ENCODE results near the gene ZNF536.
"Not testable (repeated sequence)": the region's sequence is repeated elsewhere in the genome, so short reads cannot be mapped to it uniquely, and the experiment has no call there.

The ZNF536 gene

DNA sequence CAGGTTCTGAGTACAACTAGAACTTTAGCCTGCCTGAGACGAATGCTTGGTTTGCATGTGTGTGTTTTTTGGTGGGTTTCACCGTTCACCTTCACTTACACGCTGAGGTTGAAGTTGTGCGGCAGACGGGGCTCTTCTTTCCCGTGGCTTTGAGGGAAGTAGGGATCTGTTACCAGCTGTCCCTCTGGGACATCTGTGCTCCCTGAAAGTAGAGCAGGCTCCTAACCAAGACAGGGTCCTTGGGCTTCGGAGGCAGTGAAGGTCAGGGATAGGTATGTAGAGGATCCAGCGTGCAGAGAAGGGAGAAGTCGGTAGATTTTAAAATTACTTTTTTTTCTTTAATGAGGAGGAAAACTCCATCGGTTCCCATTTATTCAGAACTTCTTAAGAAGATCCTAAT lies 48.7 kb downstream of the ZNF536 start:
- no peak for DNase-seq

DNA sequence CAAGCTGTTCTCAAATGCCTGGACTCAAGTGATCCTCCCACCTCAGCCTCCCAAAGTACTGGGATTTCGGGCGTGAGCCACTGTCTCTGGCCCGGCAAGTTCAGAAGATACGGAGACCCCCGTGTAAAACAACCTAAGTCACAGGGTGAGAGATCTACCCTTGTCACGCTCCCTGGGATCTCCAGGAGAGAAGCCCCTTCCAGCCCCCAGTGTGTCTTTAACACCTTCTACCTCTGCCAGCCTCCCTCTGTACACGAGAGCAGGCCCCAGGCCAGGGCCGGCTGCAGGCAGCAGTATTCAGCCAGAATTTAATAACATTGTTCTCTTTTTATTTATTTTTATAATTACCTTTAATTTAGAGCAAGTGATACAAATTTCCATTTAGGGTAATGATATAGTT lies 49.4 kb downstream of the ZNF536 start:
- no peak for DNase-seq

DNA sequence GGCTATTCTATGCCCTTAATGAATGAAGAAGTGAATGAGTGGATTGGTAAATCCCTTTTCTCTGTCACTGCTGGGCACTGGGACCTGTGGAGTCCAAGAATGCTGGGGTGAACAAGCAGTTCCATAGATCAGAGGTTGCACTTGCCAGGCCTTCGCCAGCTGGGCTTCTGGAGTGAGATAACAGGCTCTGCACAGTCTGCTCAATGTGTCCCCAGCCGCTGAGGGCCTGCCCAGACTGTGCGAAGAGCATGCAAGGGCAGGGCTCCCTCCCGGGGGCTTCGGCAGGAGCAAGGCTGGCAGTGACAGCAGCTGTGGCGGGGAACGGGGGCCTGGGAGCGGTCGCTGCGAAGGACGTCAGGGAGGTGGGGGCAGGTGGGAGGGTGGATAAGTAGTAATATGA lies 51.3 kb downstream of the ZNF536 start:
- DNase-seq, result no peak

DNA sequence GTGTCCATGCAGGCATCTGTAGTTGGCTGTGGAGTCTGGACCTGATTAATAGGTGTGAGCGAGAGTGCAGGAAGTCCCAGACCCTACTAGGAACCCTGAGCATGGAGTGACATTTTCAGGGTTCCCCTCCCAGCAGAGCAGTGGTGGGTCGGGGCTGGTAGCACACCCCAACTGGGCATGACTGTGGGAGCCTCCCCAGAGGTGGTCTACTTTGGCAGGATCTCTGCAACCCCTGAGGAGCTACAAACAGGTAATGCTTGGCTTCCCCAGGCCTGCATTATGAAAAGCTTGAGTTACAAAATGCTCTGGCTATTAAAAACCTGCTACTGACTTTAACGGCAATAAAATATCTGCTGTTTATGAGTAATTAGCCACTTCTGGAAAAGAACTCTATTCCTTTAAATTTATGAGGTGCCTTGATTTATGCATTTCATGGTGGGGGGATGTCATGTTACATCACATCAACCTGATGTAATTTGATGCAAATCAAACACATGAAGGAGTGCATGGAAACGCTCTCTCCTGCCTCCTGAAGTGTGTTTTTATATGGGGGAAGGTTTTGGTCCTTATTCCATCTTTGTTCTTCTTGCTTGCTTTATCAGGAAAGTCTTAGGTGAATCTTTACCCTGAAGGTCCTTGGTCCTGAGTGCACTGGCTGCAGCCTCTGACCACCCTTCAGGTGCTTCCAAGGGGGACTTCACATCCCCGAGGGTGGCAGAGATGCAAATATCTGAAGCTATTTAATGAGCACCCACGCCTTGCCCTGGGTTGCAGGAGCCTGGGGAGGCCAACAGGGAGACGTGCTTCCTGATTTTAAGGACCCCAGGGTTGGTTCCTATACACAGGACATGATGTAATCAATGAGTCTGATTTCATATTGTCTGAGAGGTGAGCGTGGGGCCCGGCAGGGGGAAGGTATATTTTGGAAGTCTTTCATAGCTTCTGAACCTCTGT lies 54.0 kb downstream of the ZNF536 start:
- DNase-seq, result no peak

DNA sequence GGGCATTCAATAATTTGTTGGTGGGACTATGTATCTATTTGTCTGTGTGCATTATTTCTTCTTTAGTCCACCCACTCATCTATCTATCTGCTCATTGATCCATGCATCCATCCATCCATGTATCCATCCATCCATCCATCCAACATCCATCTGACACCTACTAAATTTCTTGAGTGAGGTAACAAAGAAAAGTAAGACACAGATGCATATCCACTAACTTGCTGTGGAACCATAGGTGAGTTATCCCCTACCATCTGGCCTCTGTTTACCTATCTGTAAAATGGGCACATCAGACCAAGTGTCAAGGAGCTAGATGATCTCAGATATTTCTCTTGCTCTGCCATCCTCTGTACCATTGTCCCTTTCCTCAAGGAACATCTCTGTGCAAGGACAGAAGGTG lies 54.7 kb downstream of the ZNF536 start:
- DNase-seq, result no peak

DNA sequence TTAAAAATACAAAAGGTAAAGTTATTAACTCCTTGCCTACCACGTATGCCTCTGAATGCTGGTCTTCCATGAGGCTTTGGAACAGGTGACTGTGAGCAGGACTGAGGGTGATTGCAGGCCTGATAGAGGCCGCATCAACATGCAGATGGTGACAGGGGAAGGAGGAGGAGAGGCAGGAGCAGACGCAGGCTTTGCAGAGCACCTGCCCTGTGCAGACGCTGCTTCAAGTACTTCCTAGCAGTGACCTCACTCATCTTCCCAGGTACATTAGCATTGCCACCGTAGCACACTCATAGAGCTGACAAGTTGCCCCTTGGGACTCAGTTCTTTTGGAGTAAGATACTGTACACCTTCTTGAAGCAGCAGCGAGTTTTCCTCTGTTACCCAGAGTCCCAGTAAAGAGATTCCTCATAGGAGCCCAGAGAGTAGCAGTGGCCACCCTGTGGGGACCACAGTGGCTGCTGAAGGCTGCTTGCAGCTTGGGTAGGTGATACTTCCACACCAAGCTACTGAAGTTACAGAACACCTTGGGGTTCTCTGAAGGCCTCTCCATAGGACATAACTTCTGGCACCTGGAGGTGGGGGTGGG lies 56.0 kb downstream of the ZNF536 start:
- DNase-seq, result no peak

DNA sequence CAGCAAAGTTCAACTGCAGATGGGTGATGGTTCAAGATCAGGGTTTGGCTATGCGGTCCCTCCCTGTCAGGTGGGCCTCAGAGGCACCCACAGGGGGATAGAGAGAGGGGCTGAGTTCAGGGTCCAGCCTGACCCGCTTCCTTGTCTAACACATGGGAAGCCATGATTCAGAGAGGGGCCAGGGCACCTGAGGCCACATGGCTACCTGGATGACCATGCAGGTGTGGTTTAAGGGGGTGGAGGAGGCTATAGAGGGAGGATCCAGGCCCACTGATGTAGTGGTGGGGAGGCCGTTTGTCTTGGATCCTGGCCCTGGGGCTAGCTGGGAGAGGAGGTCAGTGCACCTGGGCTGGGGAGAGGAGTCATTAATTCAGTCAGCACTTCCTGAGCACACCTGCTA lies 56.7 kb downstream of the ZNF536 start:
- no peak for DNase-seq

DNA sequence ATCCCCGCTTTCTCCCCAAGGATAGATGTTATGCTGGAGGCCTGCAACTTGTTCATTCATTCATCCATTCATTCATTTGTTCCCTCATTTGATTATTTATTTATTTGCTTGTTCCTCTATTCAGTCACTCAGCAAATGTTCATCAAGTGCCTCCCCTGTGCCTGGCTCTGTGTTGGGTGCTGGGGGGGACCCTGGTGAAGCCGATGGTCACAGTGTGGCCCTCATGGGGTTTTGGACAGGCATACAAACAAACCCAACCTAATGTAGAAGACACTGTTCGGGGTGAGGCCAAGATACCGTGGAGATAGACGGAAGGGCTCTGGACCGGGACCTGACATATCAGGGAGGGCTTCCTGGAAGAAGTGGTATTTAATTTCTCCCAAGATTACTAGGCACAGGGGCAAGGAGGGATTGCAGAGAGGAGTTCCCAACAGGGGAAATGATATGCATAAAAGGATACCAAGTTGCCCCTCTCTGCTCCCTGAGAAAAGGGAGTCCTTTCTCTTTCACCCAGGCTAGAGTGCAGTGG lies 58.1 kb downstream of the ZNF536 start:
- no peak for DNase-seq

DNA sequence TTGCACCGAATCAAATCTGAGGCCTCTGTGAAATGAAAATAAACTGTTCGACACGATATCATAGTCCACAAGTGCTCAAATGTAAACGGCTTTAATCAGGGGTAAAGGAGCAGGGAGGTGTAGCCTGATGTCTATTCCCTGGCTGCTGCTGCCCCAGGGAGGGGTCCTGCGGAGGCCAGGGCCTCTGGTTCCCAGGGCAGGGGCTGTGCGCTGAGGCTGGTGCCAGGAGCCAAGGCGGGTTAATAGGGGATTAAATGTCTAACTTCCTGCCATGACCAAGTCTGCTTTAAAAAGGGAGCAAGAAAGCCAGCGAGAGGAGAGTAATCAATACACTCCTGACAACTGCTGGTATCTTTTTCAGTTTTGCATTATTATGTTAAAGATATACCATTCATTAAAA lies 59.4 kb downstream of the ZNF536 start:
- DNase-seq, result no peak

DNA sequence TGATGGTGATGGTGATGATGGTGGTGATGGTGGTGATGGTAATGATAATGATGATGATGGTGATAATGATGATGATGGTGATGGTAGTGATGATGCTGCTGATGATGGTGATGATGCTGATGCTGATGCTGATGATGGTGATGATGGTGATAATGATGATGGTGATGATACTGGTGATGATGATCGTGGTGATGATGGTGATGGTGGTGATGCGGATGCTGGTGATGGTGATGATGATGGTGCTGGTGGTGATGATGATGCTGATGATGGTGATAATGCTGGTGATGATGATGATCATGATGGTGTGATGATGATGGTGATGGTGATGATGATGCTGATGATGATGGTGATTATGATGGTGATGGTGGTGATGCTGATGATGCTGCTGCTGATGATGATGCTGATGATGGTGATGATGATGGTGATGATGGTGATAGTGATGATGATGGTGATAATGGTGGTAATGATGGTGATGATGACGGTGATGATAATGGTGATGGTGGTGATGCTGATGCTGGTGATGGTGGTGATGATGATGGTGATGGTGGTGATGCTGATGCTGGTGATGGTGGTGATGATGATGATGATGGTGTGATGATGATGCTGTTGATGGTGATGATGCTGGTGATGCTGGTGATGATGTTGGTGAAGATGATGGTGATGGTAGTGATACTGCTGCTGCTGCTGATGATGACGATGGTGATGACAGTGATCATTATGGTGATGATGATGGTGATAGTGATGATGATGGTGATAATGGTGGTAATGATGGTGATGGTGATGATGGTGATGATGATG lies 62.8 kb downstream of the ZNF536 start:
- DNase-seq, result no peak

DNA sequence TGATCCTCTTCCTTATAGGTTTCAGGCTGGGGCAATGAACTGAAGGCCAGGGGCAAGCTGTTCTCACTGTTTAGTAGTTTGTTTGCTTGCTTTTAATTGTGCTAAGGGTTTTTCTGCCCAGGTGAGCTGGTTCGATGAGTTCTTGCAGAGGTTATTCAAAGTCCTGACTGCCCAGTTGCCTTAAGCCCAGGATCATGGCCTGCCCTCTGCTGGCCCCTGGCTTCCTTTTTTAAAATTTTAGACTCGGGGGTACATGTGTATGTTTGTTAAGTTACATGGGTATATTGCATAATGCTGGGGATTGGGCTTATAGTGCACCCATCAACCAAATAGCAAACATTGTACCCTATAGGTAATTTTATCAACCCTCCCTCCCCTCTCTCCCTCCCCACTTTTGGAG lies 65.7 kb downstream of the ZNF536 start:
- no peak for DNase-seq

DNA sequence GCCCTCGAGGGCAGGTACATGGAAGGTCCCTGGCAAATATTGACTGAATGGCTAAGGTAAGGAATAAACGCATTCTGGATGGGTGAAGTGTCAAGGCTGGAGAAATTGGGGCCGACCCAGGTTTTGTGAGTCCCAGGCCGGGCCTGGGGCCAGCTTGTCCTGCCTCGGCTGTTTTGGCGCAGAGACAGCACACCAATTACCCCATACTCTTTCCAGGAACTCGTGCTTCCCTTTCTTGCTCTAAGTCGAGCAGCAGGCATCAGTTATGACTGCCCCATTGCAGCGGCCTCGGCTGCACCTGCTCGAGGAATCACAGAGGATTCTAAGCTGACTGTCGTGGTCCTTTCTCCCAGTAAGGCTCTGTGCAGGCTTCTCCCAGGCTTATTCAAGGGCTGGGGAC lies 67.1 kb downstream of the ZNF536 start:
- DNase-seq, result no peak

DNA sequence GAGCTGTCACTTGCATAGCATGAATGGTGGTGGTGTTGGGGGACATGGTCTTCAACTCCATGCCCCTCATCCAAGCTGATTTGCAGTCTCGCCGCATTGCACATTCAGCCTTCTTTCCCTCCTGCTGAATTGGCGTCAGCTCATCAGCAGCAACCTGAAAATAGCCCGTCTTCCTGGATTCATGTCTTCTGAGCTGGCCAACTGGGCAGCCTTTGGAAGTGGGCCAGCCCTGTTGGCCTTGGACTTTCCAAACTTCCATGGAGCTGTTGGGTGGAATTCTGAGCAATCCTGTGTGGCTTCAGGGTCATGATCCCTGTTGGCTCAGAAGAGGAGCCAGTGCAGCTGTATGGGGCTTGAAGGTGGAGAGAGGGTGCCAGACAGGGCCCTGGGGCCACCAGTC lies 68.8 kb downstream of the ZNF536 start:
- DNase-seq, result no peak

DNA sequence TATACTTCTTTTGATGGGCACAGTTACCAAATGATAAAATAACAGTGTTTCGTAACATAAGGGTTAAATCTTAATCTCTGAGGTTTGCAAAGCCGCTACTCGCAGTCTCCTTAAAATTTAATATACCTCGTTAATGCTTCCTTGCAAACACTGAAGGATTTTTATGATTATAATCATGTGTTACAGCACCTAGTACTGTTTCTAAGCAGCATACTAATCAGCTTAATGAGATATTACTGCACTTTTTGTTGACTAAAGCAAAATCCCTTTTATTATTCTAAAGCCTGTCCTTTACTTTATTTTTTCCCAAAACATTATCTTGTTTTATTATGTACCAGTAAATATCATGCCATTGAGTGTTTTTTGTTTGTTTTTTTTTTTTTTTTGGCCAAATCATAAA lies 70.5 kb downstream of the ZNF536 start:
- no peak for DNase-seq

DNA sequence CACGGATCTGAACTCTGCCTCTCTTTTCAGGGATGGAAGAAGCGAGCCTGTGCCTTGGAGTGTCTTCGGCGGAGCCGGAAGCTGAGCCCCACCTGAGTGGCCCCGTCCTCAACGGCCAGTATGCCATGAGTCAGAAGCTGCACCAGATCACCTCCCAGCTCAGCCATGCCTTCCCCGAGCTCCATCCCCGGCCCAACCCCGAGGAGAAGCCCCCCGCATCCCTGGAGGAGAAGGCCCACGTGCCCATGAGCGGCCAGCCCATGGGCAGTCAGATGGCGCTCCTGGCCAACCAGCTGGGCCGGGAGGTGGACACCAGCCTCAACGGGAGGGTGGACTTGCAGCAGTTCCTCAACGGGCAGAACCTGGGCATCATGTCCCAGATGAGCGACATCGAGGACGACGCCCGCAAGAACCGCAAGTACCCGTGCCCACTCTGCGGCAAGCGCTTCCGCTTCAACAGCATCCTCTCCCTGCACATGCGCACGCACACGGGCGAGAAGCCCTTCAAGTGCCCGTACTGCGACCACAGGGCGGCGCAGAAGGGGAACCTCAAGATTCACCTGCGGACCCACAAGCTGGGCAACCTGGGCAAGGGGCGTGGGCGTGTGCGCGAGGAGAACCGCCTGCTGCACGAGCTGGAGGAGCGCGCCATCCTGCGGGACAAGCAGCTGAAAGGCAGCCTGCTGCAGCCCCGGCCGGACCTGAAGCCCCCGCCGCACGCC lies 71.5 kb downstream of the ZNF536 start:
- DNase-seq, result no peak

DNA sequence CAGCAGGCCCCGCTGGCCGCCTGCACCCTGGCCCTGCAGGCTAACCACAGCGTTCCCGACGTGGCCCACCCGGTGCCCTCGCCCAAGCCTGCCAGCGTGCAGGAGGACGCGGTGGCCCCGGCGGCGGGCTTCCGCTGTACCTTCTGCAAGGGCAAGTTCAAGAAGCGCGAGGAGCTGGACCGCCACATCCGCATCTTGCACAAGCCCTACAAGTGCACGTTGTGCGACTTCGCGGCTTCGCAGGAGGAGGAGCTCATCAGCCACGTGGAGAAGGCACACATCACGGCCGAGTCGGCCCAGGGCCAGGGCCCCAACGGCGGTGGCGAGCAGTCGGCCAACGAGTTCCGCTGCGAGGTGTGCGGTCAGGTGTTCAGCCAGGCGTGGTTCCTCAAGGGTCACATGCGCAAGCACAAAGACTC lies 72.1 kb downstream of the ZNF536 start:
- DNase-seq, result no peak

DNA sequence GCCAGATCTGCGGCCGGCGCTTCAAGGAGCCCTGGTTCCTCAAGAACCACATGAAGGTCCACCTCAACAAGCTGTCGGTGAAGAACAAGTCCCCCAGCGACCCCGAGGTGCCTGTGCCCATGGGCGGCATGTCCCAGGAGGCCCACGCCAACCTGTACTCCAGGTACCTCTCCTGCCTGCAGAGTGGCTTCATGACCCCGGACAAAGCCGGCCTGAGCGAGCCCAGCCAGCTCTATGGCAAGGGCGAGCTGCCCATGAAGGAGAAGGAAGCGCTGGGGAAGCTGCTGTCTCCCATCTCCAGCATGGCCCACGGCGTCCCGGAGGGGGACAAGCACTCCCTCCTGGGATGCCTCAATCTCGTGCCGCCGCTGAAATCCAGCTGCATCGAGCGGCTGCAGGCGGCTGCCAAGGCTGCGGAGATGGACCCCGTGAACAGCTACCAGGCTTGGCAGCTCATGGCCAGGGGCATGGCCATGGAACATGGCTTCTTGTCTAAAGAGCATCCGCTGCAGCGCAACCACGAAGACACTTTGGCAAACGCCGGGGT lies 72.6 kb downstream of the ZNF536 start:
- DNase-seq, result no peak

DNA sequence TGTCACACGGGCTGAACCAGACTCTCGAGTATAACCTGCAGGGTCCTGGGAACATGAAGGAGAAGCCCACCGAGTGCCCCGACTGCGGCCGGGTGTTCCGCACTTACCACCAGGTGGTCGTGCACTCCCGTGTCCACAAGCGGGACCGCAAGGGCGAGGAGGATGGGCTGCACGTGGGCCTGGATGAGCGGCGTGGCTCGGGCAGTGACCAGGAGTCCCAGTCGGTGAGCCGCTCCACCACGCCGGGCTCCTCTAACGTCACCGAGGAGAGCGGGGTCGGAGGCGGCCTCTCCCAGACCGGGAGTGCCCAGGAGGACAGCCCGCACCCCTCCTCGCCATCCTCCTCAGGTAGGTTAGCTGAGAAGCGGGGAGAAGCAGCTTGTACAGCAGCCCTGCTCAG lies 73.2 kb downstream of the ZNF536 start:
- DNase-seq, result no peak

DNA sequence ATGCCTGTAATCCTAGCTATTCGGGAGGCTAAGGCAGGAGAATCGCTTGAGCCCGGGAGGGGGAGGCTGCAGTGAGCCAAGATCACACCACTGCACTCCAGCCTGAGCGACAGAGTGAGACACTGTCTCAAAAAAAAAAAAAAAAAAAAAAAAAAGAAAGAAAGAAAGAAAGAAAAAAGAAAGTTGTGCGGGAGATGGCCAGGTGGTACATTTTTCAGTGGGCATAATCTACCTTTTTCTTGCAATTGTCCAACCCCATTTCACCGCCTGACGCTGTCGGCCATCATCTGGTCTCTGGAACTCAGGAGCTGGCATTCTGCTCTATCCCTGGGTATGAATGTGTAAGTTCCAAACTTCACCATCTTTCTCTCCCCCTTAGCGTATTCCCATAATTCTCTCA lies 73.9 kb downstream of the ZNF536 start:
- DNase-seq, result not testable (repeated sequence)

DNA sequence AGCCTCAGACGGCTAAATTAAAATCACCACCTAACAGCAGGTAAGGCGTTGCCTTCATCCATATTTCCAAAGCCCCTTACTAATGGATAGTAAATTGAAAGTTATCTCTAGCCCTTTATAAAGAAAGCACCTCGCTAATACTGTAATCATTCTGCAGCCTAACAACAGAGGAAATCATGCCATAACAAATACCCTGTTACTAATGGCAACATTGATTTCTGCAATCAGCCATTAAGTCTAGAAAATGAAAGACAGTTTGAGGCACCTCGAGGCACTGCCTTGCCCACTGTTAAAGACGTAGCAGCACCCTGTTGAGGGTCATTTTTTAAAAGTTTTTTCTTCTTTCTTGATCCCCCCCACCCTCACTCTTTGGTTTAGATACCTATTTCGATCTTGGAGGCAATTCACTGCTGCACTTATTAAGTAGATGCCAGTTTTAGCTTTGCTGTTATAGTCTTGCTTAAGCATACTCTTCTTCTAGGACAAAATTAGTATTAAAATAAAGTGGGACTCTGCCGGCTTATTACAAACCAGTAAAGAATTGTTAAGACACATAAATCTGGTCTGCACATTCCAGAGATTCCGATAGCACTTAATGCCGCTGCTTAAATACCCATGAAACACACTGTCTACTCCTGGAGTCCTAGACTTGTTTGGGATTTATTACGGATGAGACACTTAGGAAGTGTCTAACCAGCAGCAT lies 74.8 kb downstream of the ZNF536 start:
- DNase-seq, result no peak

DNA sequence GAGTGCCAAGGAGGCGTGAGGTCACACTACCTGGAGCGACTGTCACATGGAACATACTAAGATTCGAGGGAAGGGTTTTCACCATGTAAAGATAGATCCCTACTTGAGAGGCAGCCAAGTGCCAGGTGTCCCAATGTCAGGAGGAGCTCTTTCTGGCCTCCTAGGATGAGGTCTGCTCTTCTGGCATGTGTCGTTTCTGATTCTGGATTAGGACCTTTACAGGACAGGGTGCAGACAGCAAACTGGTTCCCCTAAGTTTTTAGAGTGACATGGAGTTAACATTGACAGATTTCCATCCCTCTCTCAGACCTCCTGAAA lies 75.3 kb downstream of the ZNF536 start:
- no peak for DNase-seq

All from stimulated activated CD4-positive, alpha-beta T cell treated with anti-CD3 and anti-CD28 coated beads, Interleukin-2, amount 100 ng/mL, for 48 hours (primary cell).